ENCODE measurements around the gene CES2.

DNA sequence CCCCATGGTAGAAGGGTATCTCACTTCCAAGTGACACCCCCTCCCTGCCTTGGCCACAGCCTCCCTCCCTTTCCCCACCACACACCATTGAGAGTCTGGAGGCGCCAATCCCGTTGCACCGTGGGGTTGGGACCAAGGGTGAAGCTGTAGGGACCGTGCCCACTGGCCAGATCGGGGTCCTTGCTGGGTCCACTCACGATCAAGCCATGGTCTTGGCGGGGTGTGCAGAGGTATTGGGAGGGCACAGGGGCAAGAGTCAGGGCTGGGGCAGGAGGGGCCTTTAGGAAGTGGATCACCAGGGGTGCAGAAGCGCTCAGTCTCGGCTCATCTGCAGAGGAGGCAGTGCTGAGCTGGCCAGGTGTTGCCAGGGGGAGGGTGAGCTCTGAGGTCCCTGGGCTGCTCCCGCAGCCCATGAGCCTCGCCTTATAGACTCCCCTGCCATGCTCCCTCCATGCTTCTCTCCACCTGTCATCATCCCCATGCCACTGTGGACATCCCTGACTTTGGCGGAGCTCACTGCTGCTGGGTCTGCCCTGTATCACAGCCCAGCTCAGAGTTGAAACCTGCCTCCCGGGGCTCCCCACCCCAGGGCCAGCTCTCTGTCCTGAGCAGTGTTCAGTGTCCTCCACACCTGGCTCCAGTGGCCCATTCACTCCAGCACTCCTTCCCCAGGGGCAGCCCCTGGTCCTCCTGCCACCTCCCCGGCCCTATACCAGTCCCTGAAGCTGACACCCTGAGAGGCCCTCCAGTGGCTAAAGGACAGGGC, 25.0 kb upstream of the CES2 start:
- no peak for TF ChIP-seq POLR2A (IDR thresholded peaks at IDR 0.05)
- TF ChIP-seq, protein P1, sequence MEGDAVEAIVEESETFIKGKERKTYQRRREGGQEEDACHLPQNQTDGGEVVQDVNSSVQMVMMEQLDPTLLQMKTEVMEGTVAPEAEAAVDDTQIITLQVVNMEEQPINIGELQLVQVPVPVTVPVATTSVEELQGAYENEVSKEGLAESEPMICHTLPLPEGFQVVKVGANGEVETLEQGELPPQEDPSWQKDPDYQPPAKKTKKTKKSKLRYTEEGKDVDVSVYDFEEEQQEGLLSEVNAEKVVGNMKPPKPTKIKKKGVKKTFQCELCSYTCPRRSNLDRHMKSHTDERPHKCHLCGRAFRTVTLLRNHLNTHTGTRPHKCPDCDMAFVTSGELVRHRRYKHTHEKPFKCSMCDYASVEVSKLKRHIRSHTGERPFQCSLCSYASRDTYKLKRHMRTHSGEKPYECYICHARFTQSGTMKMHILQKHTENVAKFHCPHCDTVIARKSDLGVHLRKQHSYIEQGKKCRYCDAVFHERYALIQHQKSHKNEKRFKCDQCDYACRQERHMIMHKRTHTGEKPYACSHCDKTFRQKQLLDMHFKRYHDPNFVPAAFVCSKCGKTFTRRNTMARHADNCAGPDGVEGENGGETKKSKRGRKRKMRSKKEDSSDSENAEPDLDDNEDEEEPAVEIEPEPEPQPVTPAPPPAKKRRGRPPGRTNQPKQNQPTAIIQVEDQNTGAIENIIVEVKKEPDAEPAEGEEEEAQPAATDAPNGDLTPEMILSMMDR (IDR thresholded peaks at IDR 0.05) = no peak

All from sigmoid colon (tissue), 3 donors.